SK-N-DZ (cell line): ENCODE data around the gene NEURL2.

Experiments
- DNase-seq: peaks from one replicate; pipeline ENCODE4 v3.0.0-alpha.2; 2015; ENCODE audit warnings: low spot score

NEURL2 gene

DNA sequence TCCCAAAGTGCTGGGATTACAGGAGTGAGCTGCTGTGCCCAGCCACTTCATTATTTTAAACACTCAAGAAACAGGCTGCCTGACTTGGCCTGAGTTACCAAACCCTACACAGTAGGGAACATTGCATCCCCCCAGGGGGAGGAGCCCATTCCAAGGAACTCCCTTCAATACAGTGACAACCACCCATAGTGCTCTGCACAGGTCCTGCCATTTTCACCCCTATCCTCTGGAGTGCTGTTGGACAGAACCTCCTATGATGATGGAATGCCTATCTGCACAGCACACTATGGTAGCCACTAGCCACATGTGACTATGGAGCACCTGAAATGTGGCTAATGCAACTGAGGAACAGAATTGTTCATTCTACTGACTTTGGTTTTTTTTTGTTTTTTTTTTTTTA is 45.6 kb downstream of the NEURL2 start:
- no peak for DNase-seq

DNA sequence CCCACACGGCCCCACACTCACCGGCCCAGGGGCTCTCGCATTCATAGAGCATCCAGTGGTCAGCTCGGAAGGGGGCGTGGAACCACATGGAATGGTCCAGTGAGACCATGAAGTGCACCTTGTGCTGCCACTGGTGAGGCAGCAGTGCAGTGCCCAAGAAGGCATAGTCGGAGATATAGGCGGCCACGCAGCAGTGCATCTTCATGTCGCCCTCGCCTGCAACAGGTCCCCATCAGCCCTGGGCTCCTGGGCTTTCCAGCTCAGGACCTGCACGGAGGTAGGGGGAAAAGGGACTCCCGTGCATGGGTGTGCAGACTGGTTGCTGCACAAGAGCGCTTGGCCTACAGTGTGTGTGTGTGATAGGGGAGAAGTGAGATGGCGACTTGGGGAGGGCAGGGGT is 47.5 kb downstream of the NEURL2 start:
- DNase-seq = no peak

DNA sequence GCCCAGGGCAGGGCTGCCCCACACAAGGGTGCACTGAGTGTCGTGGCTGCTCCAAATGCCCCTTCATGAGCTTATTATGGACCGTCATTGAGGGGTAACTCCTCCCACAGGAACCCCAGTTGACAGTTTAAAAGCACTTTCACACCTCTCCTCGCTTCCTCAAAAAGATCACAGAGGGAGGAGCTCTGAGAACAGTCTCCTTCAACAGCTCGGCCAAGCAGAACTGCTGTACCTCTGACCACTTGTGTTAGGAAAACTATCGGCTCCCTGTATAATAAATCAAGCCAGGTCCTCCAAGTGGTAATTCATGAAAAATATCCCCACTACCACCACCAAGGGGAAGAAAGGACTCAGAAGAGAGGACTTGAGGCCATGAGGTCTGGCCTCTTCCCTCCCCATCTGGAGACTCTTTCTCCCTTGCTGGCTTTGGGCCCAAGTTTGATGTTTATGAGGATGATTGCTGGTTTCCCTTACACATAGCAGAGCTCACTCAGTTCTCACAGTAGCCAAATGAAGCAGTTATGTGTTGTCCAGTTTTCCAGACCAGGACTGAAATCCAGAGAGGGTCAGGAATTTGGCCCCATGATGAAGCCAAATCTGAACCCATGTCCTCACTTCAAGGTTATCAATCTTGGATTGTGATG is 48.7 kb downstream of the NEURL2 start:
- no peak for DNase-seq

- DNase-seq = no peak
These were observed 49.4 kb downstream of the NEURL2 start for GRCh38 chr20:45841407-45842129.

DNA sequence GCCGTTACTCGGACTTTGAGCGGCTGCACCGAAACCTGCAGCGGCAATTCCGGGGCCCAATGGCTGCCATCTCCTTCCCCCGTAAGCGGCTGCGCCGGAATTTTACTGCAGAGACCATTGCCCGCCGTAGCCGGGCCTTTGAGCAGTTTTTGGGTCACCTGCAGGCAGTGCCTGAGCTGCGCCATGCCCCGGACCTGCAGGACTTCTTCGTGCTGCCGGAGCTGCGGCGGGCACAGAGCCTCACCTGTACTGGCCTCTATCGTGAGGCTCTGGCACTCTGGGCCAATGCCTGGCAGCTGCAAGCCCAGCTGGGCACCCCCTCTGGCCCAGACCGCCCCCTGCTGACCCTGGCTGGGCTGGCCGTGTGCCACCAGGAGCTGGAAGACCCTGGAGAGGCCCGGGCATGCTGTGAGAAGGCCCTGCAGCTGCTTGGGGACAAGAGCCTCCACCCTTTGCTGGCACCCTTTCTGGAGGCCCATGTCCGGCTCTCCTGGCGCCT is 50.3 kb downstream of the NEURL2 start:
- no peak for DNase-seq
